Gastroesophageal sphincter (tissue), 3 donors: ENCODE measurements around the gene PDE1C.

ENCODE experiments used
- CTCF ChIP-seq, 4 experiments: fragments of 200-600 bp in 2 of 4; fragments of 450-650 bp in 2 of 4; sonication (generic) in 1 of 4; IDR thresholded peaks; one replicate each; pipeline ENCODE4 v1.5.1; 2017 to 2019; ENCODE audit warnings: antibody characterized with exemption in 4 of 4, mild to moderate bottlenecking in 2 of 4, moderate library complexity in 2 of 4
- POLR2A ChIP-seq, 2 donors: fragments of 450-650 bp; IDR thresholded peaks; one replicate each; pipeline ENCODE4 v1.6.1; 2017; ENCODE audit warnings: antibody characterized with exemption in 2 of 2, mild to moderate bottlenecking in 2 of 2, moderate library complexity in 1 of 2

DNA sequence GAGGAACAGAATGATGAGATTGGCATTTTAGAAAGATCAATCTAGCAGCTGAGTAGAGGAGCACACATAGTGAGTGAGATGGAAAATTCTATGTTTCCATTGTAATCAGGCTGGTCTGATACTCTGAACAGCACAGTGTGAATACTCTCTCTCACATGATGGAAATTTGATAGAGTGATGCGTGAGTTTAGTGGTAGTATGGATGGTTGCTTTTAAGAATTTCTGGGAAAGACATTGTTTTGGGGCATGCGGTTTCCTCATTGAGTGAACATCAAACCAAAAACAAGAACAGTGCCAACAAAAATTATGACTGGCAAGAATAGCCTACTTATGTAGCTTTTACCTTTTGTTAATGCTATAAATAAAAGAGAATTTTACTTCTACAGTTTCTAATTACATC is 183.2 kb downstream of the PDE1C start:
- TF ChIP-seq CTCF (IDR thresholded peaks at IDR 0.05) (no peak), POLR2A (IDR thresholded peaks at IDR 0.05) (no peak)
